NCI-H2196 (cell line): ENCODE measurements around the gene SMOC2.
"Not testable (repeated sequence)": the region's sequence is repeated elsewhere in the genome, so short reads cannot be mapped to it uniquely, and the experiment has no call there.

Source experiments
- DNase-seq: peaks from one replicate; lab custom pipeline; 2025; ENCODE audit not compliant: unreplicated experiment; lab: John Stamatoyannopoulos, UW

SMOC2 gene

DNA sequence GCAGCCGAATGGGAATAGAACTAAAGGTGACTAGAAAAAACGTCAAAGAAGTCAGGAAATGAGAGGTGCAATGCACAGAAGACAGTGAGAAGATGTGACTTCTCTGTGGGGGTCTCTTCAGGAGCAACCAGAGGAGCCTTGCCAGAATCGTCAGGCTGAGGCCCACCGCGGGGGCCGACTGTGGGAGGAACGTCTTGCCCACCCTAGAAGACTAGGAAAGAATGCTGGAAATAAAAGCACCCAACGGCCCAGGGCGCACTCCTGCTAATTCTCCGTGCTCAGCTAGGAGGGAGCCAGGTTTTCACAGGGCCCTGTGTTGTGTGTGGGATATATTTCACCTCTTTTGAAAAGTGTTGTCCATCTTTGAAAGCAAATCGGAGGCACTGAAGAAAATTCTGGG lies 129.2 kb downstream of the SMOC2 start:
- no peak for DNase-seq

DNA sequence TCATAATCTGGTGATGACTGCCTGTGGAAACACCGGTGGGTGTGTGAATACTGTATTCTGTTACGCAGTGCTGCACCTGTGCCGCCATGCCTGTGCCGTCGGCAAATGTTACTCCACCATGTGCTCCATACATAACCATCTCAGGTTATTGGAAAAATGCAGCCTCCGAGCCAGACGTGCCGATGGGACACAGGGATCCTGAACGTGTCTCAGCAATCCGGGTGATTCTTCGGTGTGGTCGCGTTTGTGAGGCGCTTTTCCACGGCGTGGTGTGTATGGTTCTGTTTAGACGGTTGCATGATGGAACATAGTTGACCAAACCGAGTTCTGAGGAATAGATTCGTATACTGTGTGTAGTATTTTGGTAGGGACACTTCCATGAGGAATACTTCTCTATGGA lies 130.3 kb downstream of the SMOC2 start:
- DNase-seq: no peak

- DNase-seq: not testable (repeated sequence)
Measured at GRCh38 chr6:168573276-168573835, 132.4 kb downstream of the SMOC2 start.

GRCh38 chr6:168574075-168574698 lies 133.2 kb downstream of the SMOC2 start:
- no peak for DNase-seq

- DNase-seq: no peak
Measured at GRCh38 chr6:168574699-168575195, 133.8 kb downstream of the SMOC2 start.

GRCh38 chr6:168575346-168576098 lies 134.5 kb downstream of the SMOC2 start:
- DNase-seq: no peak

GRCh38 chr6:168576388-168576787 lies 135.4 kb downstream of the SMOC2 start:
- DNase-seq: no peak

- DNase-seq: no peak
Measured at GRCh38 chr6:168577496-168577895, 136.5 kb downstream of the SMOC2 start.

GRCh38 chr6:168578036-168578435 lies 137.1 kb downstream of the SMOC2 start:
- DNase-seq: no peak

GRCh38 chr6:168581236-168581635 lies 140.3 kb downstream of the SMOC2 start:
- peak; percentile 15 for DNase-seq

DNA sequence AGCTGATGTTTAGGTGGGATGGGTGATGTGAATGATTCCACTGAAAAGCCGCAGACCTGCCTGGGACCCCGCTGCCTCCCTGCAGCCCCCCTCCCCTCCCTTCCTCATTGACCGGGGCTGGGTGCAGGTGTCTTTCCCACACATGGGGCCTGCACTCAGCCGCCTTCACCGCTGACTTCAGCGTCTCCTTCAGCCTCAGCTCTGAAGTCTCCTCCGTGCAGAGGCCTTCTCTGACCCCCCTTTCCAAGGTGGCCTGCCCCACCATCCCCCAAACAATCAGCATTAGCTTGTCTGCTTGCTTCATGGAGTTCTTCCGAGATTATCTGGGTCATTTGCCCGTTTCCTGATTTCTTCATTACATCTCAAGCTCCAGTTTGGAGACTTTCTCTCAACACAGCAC lies 140.7 kb downstream of the SMOC2 start:
- DNase-seq: no peak

DNA sequence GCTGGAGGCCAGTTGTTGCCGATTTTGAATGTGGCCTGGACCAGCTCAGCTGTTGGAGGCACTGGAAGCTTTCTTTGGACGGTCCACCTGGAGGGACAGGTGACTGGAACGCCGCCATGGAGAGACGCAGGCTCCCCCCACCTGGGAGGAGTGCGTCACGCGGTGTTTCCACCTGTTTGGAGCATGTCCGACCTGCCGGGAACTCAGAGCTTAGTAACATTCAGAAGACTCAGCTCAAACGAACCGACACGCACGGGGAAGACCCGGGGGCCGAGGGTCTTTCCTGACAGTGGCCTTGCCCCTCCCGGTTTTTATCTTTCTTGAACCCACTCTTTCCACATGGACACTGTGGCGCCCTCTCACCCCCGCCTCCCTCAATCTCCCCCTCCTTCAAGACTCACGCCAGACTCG lies 141.6 kb downstream of the SMOC2 start:
- DNase-seq: peak; percentile 61

DNA sequence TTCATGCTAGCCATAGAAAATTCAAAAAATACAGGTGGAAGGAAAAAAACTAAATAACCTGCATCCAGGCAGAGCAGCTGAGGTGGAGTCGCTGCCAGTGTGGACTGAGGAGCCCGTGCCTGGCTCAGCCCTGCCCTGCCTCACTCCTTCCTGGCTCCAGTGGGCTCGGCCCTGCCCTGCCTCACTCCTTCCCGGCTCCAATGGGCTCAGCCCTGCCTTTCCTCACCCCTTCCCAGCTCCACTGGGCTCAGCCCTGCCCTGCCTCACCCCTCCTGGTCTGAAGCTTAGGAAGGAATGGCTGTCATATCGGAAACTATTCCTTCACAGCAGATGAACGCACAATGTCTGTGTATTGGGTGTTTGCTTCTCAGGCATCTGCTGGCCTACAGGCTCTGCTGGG lies 142.1 kb downstream of the SMOC2 start:
- DNase-seq: no peak

GRCh38 chr6:168583821-168584220 lies 142.8 kb downstream of the SMOC2 start:
- DNase-seq: no peak

DNA sequence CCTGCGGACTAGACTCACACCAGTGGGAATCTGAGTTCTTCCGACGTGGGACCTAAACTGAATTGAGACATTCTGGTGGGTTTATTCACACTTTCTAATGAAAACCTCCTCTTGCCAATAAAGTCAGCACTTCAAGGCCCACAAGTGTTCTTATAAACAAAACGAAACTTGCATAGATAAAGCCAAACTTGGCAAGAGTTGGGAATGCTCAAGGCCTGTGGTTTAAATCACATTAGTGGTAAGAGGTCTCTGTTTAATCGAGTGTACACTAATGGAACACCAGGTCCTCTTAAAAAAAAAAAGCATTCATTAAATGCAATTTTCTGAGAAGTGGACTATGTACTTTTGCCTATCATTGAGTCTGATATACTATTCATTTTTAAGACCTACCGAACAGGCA lies 143.3 kb downstream of the SMOC2 start:
- DNase-seq: no peak

- DNase-seq: no peak
Measured at GRCh38 chr6:168584671-168585070, 143.7 kb downstream of the SMOC2 start.

- DNase-seq: no peak
Measured at GRCh38 chr6:168585441-168585840, 144.5 kb downstream of the SMOC2 start.

- DNase-seq: no peak
Measured at GRCh38 chr6:168589275-168589674, 148.3 kb downstream of the SMOC2 start.

DNA sequence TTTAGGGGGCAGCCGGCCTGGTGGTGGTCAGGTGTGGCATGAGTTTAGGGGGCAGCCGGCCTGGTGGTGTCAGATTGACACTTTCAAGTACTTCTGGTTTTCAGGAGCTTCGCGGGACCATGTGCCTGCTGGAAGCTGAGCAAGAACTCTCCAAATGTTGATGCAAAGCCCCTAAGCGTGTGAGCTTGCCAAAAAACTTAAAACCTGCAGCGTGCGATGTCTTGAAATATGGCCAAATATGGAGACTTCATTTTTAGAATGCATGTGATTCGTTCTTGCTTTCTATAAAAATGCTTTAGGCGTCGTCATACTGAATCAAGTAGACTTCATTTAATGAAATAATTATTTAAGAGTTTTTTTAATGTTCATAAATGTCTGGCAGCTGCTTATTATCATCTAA lies 149.4 kb downstream of the SMOC2 start:
- no peak for DNase-seq

GRCh38 chr6:168596344-168596743 lies 155.4 kb downstream of the SMOC2 start:
- DNase-seq: no peak

DNA sequence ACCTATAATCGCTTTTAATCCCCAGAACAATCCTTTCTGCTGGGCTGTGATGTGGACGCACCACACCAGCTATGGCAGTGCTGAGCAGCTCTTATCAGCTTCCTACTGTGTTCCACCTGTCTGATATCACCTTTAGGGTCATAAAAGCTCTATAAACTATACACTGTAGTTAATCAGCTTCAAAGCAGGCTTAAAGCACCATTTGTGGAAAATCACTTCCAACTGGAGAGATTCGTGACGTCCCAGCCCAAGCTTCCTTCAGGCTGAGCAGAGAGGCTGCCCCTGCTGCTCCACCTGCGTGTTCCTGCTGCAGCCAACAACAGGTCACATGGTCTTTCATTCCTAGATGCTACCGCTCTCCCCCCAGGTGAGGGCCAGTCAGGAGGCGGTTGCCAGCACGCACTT lies 156.5 kb downstream of the SMOC2 start:
- no peak for DNase-seq
